Measurements from ENCODE around the gene SAFB.

GRCh38 chr19:5642204-5642603, 19.3 kb downstream of the SAFB start:
- TF ChIP-seq CTCF (IDR thresholded peaks at IDR 0.05; ENCODE audit: insufficient read depth, low read depth, low read length) (no peak), EZH2 (IDR thresholded peaks at IDR 0.05; ENCODE audit: insufficient read depth, low read length) (no peak)

Measured in astrocyte (in vitro differentiated cells and primary cell).